Activated CD8-positive, alpha-beta memory T cell treated with anti-CD3 and anti-CD28 coated beads for 4 hours (primary cell): Measurements from ENCODE around the gene MPP2.
"Not testable (repeated sequence)": the region's sequence is repeated elsewhere in the genome, so short reads cannot be mapped to it uniquely, and the experiment has no call there.

Experiments
- DNase-seq, 2 donors: peaks; one replicate each; pipeline ENCODE4 v3.0.0-alpha.2; 2020; ENCODE audit warnings: low read depth in 2 of 2

Gene MPP2

DNA sequence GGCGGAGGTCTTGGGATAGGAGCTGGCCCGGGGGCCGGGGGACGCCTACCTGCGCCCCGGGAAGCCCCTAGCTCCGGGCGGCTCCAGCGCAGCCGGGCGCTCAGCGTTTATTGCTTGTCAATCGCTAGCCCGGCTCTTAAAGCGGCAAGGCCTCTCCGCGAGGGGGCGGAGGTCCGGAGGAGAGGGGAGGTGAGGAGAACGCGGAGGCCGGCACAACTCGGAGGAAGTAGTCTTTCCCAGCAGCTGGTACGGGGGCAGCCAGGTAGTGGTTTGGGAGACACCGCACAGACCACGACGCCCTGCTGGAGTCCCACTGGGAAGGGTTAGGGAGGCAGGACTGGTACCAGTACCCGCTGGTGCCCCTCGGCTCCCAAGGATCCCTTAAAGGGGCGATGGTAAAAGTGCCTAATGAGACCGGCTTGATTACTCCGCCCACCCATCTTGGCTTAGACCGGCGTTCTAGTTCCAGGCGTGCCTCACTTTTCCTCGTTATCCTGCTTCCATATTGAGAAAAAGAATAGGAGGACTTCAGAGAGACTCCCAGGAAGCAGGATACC is at the start of gene MPP2:
TSS of gene MPP2 (minus strand) at position 112 of the 557 bp plus-strand sequence. CDS start 3,076 bp downstream, outside the sequence.
- no peak for DNase-seq

DNA sequence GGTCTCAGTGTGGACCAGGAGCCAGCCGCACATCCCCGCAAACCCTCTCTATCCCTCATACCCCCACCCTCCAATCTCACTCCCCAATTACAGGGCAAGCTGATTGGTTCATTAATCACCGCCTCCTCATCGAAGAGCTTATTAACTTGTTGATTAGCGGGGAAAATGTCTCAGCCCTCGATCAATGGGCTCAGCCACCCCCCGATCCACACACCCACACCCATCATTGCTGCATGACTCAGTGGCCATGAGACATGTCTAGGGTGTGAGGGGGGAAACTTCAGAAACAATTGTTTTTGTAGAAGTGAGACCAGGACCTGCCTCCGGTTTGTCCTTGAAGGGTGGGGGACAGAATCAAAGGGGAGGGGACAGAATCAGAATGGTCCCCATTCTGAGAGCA is 48.9 kb upstream of the MPP2 start:
- DNase-seq, result no peak

- no peak for DNase-seq
Measured at GRCh38 chr17:43953746-43954145, 46.4 kb upstream of the MPP2 start, which contains the start of gene PYY. Gene PYY (minus strand): TSS chr17:43953940. CDS start chr17:43953483, 457 bp downstream.

- no peak for DNase-seq
Measured at GRCh38 chr17:43952724-43953666, 45.7 kb upstream of the MPP2 start.

DNA sequence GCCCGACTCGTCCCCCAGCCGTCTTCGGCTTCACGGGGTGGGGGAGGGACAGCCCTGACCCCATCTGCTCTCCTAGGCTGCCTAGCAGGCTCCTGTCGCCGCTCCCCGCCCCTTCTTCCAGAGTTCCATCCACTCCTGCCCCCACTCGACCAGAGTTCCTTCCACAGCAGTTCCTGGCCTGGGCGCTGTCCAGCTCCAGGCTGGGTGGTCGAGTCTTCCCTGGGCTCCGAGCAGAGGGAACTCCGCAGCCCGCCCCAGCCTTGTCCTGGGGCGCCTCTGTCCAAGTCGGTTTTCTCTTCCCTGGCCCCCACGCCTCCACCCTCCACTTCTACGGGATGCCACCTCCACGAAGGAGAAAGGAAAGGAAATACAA is 45.0 kb upstream of the MPP2 start:
- DNase-seq, result no peak

- no peak for DNase-seq
Measured at GRCh38 chr17:43951750-43952149, 44.4 kb upstream of the MPP2 start.

DNA sequence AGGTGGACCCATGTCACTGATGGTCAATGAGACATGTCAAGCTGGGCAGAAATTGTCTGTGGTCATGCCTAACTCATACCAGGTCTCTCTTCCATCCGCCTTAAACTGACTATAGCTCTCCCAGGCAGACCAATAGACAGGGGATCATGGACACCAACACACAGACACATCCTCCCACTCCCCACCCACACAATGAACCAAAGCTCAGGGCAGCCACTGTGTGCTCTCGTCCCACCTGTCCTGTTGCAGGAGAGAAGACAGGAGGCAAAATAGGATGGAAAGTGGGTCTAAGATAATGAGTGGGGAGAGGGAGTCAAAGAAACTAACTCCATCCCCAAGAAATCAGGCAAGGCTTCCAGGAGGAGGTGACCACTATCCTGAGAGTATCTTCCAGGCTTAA is 43.2 kb upstream of the MPP2 start:
- DNase-seq, result no peak

GRCh38 chr17:43949781-43950180 is 42.4 kb upstream of the MPP2 start:
- no peak for DNase-seq

DNA sequence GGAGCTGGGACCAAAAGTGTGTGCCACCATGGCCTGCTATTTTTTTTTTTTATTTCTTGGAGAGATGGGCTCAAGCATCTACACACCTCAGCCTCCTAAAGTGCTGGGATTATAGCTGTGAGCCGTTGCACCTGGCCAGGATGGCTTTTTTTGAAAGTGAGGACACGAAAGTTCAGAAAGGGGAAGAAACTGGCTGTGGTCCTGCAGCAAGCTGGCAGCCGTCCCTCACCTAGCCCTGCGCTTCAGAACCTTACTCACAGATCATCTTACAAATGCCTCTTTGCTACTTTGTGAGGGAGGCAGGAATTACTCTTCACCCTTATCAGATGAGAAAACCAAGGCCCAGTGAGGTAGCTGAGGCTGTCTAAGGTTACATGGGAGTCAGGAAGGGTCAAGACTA is 39.4 kb upstream of the MPP2 start:
- no peak for DNase-seq

- no peak for DNase-seq
Measured at GRCh38 chr17:43945074-43945829, 37.9 kb upstream of the MPP2 start.

GRCh38 chr17:43942051-43942685 is 34.8 kb upstream of the MPP2 start, which contains the start of gene PPY:
Gene PPY (minus strand): TSS chr17:43942476. CDS start chr17:43941654, 822 bp downstream.
- no peak for DNase-seq

DNA sequence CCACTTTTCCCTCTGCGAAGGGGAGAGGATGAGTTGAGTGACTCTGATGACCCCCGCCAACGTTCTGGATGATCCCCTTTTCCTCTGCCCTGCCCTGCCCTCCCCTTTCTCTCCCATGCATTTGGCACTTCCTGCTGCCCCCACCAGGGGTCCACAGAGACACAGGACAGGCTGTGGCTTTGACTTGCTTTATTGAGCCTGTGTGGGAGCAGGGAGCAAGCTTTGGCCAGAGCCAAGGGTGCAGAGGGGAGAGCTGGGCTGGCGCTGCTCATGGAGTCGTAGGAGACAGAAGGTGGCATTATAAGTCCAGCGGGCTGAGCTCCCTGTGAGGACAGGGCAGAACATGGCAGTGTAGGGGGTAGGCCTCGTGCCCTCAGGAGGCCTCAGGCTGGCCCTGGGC is 33.3 kb upstream of the MPP2 start:
- DNase-seq, result no peak

DNA sequence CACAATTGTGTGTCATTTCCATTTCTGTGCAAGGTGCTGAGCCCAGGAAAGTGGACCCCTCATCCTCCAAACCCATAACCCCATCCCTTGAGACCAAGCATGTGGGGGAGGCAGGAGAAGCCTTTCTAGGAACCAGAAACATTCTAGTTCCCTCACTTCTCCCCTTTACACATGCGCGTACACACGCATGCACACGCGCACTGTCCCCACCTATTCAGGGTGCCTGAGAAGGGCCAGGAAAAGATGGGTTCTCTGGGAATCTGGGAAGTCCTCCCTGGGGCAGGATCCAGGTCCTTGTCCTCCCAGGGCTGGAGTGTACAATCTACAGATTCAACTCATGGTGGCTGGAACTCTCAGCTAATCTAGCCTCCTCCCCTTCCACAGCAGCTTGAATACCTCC is 32.5 kb upstream of the MPP2 start:
- no peak for DNase-seq

DNA sequence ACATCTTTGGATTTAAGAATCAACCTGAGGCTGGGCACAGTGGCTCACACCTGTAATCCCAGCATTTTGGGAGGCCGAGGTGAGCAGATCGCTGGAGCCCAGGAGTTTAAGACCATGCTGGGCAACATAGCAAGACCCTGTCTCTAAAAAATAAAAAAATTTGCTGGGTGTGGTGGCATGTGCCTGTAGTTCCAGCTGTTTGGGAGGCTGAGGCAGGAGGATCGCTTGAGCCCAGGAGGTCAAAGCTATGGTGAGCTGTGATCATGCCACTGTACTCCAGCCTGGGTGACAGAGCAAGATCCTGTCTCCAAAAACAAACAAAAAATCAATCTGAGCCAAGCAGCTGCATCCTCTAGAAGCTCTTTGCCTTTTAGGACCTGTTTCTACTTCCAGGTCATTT is 32.1 kb upstream of the MPP2 start:
- not testable (repeated sequence) for DNase-seq

DNA sequence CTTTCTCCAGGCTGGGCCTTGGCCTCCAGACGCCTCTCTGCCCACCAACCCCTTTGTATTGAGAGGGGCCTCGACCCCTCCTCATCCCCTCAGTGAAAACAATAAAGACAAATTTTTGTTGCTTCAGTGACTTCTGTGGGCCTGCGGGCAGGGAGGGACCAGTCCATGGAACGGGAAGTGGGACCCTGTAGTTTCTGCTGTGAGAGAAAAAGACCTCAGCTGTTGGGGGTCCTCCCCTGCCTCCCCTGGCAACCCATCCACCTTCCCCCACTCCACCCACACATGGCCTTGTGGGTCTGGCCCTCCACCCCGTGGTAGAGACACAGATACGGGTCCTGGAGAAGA is 31.5 kb upstream of the MPP2 start:
- no peak for DNase-seq

- no peak for DNase-seq
Measured at GRCh38 chr17:43936434-43936833, 29.1 kb upstream of the MPP2 start.

GRCh38 chr17:43935926-43936261 is 28.6 kb upstream of the MPP2 start:
- DNase-seq, result no peak

- no peak for DNase-seq
Measured at GRCh38 chr17:43935204-43935925, 28.0 kb upstream of the MPP2 start.

DNA sequence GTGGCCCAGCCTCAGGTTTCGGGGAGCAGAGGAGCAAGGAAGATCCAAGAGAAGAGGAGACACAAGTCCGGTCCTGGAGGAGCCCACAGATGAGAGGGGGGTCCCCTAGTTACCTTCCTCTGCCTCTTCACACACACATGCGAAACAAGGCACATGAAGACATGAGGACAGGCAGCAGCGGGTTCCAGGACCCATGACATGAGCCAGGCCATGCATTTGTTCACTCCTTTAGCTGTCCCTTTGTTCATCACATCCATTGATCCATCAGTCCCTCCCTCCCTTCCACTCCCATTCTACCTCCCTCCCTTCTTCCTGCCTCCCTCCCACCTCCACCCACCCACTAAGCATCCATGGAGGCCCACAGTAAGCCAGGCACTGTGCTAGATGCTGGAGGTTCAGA is 25.6 kb upstream of the MPP2 start:
- no peak for DNase-seq

GRCh38 chr17:43932357-43932756 is 25.0 kb upstream of the MPP2 start:
- DNase-seq, result no peak

- DNase-seq, result no peak
Measured at GRCh38 chr17:43931062-43931571, 23.8 kb upstream of the MPP2 start.
